ENCODE data around the gene AUTS2. TPM values are rescaled to one million over a fixed set of nuclear protein-coding genes. Genes with fewer than 3 reads are reported as not detected.

Gene AUTS2
- total RNA-seq, 1 experiment from 2014 or later, result not detected

DNA sequence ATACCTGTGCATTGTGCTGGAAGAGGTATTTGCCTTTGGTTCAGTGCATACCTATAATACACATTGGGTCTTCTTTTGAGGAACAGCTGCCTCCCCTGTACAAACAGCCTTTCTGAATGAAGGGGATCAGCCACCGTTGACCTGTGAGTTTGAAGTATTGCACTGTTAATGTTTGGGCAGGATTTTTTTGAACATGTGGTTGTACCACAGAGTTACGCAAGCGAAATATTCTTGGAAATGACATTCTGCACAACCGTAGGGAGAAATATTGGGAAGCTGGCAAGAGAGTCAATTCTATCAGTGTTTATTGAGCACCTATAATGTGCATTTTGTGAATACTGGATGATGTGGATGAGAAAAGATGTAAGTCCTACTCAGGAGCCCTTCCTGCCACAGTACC lies 270.6 kb downstream of the AUTS2 start:
- Mint-ChIP-seq H3K9me3 (ENCODE audit: low read depth, unreplicated experiment) (no peaks in the 10 kb centered on the region), H3K4me1 (ENCODE audit: low read depth, unreplicated experiment) (no peaks in the 10 kb centered on the region), H3K4me3 (ENCODE audit: low read depth, unreplicated experiment) (no peak overlapping the region), H3K36me3 (ENCODE audit: insufficient read depth, unreplicated experiment) (no peaks in the 10 kb centered on the region), H3K27me3 (ENCODE audit: unreplicated experiment) (no peaks in the 10 kb centered on the region), H3K27ac (ENCODE audit: unreplicated experiment) (no peak overlapping the region)
- no peak for DNase-seq
- no TSS peak for BruUV-seq (replicated peaks)
- TF ChIP-seq, protein P1, sequence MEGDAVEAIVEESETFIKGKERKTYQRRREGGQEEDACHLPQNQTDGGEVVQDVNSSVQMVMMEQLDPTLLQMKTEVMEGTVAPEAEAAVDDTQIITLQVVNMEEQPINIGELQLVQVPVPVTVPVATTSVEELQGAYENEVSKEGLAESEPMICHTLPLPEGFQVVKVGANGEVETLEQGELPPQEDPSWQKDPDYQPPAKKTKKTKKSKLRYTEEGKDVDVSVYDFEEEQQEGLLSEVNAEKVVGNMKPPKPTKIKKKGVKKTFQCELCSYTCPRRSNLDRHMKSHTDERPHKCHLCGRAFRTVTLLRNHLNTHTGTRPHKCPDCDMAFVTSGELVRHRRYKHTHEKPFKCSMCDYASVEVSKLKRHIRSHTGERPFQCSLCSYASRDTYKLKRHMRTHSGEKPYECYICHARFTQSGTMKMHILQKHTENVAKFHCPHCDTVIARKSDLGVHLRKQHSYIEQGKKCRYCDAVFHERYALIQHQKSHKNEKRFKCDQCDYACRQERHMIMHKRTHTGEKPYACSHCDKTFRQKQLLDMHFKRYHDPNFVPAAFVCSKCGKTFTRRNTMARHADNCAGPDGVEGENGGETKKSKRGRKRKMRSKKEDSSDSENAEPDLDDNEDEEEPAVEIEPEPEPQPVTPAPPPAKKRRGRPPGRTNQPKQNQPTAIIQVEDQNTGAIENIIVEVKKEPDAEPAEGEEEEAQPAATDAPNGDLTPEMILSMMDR (IDR thresholded peaks at IDR 0.05; ENCODE audit: unreplicated experiment), result no peak
- CTCF ChIA-PET, result no interaction called here
- intact Hi-C loops (cut with micrococcal nuclease; ENCODE audit: unreplicated experiment), result no loop called here

DNA sequence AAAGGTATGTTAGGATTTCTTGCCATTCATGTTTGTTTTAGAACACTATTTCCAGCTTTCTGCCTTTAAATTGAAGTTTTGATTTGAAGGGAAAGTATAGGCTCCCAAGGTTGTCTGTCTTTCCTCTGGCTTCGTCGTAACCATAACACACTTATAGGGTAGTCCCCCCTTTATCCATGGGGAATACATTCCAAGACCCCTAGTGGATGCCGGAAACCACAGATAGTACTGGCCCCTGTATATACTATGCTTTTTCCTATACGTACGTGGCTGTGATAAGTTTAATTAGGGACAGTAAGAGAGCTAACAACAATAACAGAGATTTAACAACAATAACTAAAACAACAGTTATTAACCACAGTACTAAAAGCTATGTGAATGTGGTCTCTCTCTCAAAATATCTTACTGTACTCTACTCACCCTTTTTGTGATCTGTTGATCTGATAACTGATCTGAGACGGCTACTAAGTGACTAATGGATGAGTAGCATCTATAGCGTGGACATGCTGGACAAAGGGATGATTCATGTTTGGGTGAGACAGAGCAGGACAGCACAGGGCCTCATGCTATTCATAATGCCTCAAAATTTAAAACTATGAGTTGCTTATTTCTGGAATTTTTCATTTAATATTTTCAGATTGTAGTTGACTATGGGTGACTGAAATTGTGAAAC lies 273.1 kb downstream of the AUTS2 start:
- H3K27me3 Mint-ChIP-seq (ENCODE audit: unreplicated experiment), result no peaks in the 10 kb centered on the region
- H3K4me3 Mint-ChIP-seq (ENCODE audit: low read depth, unreplicated experiment), result no peak overlapping the region
- no TSS peak for BruUV-seq (replicated peaks)
- intact Hi-C loops (cut with micrococcal nuclease; ENCODE audit: unreplicated experiment), result no loop called here
- H3K4me1 Mint-ChIP-seq (ENCODE audit: low read depth, unreplicated experiment), result no peaks in the 10 kb centered on the region
- no peak overlapping the region for H3K27ac Mint-ChIP-seq (ENCODE audit: unreplicated experiment)
- CTCF ChIA-PET, result no interaction called here
- TF ChIP-seq, protein P1 (IDR thresholded peaks at IDR 0.05; ENCODE audit: unreplicated experiment), result no peak
- H3K36me3 Mint-ChIP-seq (ENCODE audit: insufficient read depth, unreplicated experiment), result no peaks in the 10 kb centered on the region
- DNase-seq, result no peak
- H3K9me3 Mint-ChIP-seq (ENCODE audit: low read depth, unreplicated experiment), result peaks cover 3% of the 10 kb centered on the region

DNA sequence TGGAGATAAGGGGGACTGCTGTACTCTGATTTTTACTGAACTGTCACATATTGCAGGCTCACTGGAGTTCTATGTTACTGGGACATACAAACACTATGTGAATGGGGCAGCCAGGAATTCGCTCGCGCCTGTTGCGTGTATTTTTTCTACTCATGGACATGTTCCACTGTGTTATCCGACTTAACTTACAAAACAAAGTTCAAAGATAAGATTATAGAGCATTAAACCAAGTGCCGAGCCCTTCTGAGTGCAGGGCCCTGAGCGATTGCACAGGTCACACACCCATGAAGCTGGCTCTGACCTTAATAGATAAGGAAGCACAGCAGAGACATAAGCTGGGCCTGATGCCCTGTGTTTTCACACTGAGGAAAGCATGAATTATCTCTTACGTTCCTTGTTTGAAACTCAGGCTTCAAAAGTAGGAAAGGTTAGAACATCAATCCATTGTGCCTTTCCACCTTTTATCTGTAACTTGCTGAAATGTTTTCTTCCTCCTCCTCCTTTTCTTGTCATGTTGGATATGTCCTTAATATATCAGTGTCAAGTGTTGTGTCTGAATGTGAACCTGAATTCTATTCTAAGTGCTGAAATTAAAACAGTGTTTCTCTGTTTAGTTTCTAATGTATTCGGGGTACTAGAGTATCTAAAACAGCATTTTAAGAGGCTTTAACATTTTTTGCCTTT lies 273.8 kb downstream of the AUTS2 start:
- H3K4me3 Mint-ChIP-seq (ENCODE audit: low read depth, unreplicated experiment), result no peak overlapping the region
- no peaks in the 10 kb centered on the region for H3K27me3 Mint-ChIP-seq (ENCODE audit: unreplicated experiment)
- no TSS peak for BruUV-seq (replicated peaks)
- H3K4me1 Mint-ChIP-seq (ENCODE audit: low read depth, unreplicated experiment), result no peaks in the 10 kb centered on the region
- intact Hi-C loops (cut with micrococcal nuclease; ENCODE audit: unreplicated experiment), result no loop called here
- CTCF ChIA-PET, result no interaction called here
- H3K27ac Mint-ChIP-seq (ENCODE audit: unreplicated experiment), result no peak overlapping the region
- TF ChIP-seq, protein P1 (IDR thresholded peaks at IDR 0.05; ENCODE audit: unreplicated experiment), result no peak
- no peak for DNase-seq
- H3K9me3 Mint-ChIP-seq (ENCODE audit: low read depth, unreplicated experiment), result peaks cover 3% of the 10 kb centered on the region
- no peaks in the 10 kb centered on the region for H3K36me3 Mint-ChIP-seq (ENCODE audit: insufficient read depth, unreplicated experiment)

DNA sequence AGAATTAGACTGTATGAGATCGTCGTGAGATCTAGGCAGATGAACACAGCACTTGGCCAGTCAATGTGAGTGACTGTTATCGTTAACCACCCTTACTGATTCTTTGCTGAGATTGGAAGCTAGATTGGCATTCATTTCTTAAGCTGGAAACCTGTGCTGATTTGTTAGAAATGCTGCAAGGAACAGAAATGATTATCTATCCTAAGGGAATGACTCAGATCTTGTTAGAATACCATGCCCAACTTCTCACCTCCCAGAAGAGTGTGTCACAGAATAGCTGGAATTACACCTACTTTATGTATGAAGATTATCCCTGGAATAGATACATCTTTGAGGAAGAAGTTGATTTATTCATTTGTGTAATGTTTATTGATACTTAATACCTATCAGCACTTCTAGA lies 275.2 kb downstream of the AUTS2 start:
- DNase-seq, result no peak
- Mint-ChIP-seq H3K9me3 (ENCODE audit: low read depth, unreplicated experiment) (peaks cover 4% of the 10 kb centered on the region), H3K4me3 (ENCODE audit: low read depth, unreplicated experiment) (no peak overlapping the region), H3K27ac (ENCODE audit: unreplicated experiment) (no peak overlapping the region), H3K27me3 (ENCODE audit: unreplicated experiment) (no peaks in the 10 kb centered on the region), H3K4me1 (ENCODE audit: low read depth, unreplicated experiment) (no peaks in the 10 kb centered on the region), H3K36me3 (ENCODE audit: insufficient read depth, unreplicated experiment) (no peaks in the 10 kb centered on the region)
- TF ChIP-seq, protein P1 (IDR thresholded peaks at IDR 0.05; ENCODE audit: unreplicated experiment), result no peak
- intact Hi-C loops (cut with micrococcal nuclease; ENCODE audit: unreplicated experiment), result no loop called here
- CTCF ChIA-PET, result interaction anchor here (0.7 kb wide), 1 partner anchor 91 kb away, joined by 10 read pairs; no protein-coding TSS in a partner anchor
- no TSS peak for BruUV-seq (replicated peaks)
